AG20443 (cell line): ENCODE measurements around the gene MSI1.

Experiments
- DNase-seq: peaks from one replicate; pipeline ENCODE4 v3.0.0; 2012; ENCODE audit warnings: low spot score, mixed read lengths

Gene MSI1

DNA sequence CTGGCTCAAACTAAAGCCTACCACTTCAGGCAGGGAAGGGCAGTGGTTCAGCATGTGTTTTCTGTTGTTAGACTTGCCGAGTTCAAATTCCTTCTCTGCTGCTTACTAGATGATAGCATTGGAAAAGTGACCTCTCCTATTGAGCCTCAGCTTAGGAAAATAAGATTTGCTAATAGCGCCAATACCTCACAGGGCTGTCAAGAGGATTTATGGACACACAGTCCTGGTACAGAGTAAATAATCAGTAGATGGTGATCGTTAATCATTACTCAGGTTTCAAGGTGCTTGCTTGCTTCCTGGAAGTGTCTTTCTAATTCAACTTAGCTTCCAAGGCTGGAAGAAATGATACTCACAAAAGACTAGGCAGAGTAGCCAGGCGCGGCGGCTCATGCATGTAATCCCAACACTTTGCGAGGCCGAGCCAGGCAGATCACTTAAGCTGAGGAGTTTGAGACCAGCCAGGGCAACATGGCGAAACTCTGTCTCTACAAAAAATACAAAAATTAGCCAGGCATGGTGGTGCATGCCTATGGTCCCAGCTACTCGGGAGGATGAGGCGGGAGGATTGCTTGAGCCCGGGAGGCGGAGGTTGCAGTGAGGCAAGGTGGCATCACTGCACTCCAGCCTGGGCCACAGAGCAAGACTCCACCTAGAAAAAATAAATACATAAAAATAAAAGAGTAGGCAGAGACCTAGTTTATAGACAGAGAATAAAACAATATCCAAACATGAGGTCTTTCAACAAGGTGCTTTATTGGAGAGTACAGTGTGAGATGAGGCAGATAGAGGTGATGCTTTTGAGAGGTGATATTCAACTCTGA lies 47.4 kb downstream of the MSI1 start:
- no peak for DNase-seq

DNA sequence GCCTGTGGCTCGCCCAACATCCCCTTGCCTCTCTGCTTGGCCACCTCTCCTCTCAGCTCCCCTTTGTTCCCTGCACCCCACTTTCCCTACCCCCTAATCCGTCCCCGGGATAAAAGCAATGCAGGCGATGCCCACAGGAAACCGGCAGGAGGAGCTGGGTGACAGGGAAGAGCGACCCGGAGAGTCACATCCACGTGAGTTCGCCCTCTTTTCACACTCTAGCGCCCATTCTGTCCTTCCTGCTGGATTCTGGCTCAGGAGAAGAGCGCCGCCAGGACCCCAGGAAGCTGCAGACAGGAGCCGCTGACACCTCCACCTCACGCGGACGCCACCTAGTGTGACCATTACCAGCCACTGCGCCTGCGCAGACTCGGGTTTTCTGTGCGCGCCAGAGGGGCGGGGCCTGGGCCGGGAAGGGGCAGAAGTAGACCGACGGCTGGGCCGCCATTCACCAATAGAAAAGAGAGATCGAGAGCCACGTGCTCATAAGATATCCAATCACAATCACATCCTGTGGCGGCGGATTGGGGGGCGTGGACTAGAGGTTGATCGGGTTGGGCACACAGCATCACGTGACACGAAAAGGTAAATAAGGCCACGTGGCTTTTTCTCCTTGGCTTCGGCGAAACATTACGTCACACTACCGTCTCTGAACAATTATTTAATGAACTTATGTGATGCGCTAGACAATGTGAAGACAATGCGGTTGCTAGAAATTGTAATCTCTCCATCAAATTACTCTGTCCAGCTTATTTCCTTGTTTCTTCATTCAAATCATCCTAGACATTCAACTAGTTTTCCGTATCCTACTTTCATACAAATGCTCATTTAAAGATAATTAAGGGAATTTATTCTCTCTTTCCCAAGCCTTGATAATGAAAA lies 51.5 kb downstream of the MSI1 start:
- DNase-seq = peak; percentile 99

- peak; percentile 25 for DNase-seq
Observed at GRCh38 chr12:120316798-120317223, 52.2 kb downstream of the MSI1 start.

DNA sequence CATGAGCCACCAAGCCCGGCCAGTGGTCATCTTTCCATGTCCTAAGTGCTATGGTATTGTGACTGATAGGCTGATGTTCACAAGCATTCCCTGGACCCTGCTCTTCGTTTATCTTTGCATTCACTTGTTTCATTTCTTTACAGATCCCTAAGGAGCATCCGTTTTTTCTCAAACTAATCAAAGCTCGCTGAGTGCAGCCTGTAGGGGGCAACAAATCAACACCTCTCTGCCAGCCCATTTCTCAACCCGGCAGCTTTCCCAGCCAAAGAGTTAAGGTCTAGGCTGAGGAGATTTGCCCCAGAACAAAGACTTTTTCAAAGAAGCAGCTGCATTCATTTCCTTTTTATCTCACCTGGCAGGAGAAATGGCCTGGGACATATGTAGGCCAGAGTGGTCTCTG lies 54.7 kb downstream of the MSI1 start:
- DNase-seq = no peak

- DNase-seq = peak; percentile 94
Observed at GRCh38 chr12:120301962-120302815, 66.8 kb downstream of the MSI1 start, which contains the start of gene SIRT4. Gene SIRT4, plus strand, starts transcription at chr12:120302321. Its CDS starts 1,241 bp downstream, at chr12:120303562.

DNA sequence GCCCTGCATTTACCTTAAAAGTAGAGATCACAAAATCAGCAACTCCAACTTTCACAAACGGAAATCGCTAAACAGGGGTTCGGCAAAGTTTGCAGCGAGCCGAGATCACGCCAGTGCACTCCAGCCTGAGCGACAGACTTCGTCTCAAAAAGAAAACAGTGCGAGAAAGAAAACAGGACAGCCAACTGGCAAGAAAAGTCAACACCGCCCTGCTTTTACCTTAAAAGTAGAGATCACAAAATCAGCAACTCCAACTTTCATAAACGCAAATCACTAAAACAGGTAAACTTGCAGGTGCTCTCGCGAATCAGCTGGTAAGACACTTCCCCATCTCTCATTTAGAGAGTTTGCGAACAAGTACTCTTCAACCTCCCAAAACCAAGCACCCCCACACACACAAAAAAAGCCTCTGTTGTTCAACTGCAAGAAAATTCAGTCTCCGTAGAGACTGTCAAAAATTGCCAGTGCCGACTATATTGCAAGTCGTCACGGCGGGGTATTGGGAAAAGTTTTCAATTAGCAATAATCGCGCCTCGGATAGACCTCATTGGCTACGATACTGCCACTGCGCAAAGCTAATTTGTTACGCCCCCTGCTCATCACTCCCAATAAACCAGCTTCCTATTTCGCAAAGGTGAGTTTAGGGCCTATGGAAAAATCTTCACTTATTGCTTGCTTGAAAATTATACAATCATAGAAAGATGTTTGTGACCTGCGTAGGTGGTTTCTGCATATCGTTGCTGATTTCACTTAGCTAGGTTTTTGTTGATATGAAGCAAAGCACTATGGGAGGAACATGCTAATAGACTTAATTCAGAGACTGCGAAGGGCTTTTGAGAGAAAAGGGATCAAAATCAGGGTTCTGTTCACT lies 76.1 kb downstream of the MSI1 start, which contains the start of gene RNU4-1:
Gene RNU4-1 (minus strand): TSS at position 577 of the 871 bp plus-strand sequence.
- DNase-seq = peak; percentile 45

DNA sequence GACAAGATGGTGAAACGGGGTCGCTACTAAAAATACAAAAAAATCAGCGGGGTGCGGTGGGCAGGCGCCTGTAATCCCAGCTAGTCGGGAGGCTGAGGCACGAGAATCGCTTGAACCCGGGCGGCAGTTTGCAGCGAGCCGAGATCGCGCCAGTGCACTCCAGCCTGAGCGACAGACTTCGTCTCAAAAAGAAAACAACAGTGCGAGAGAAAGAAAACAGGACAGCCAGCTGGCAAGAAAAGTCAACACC lies 76.6 kb downstream of the MSI1 start:
- no peak for DNase-seq
